Measurements from ENCODE around the gene LRRN2. TPM values are rescaled to one million over a fixed set of nuclear protein-coding genes. Genes with fewer than 3 reads are reported as not detected.

The LRRN2 gene
- total RNA-seq, 1 donor from 2014 or later = 12.8 TPM

- DNase-seq = no peak
Observed at GRCh38 chr1:204712708-204713430, 27.3 kb upstream of the LRRN2 start.

DNA sequence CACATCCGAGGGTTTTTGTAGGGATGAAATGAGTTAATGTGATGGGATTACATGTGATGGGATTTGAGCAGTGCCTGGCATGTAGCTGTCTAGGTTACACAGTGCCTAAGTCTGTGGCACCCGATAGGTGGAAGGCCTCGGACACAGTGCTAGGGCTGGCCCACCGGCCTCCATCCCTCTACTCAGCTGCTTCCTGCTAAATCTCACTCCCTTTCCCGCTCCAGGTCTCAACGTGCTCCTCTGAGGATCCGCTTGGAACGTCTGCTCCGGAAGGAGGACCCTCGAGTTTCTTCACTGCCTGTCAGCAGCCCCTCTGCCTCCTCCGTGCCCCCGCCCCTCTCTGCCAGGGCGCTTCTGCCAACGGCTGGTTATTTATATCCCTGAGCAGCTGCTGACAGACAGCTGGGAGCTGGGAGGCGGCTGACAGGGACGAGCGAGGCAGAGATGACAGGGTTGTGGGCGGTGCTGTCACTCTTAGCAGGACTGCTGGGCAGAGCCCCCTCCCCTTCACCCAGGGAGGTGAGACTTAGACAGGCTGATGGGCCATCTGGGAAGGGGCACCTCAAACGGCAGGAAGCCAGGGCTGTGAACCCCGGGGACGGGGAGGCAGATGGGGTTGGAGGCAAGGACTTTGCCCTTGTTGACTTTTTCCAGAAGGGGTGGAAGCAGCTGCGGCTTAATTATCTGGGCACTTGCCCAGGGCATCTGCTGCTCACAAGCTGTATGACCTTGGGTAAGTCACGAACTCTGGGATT, 26.6 kb upstream of the LRRN2 start:
- DNase-seq = peak; percentile 32

DNA sequence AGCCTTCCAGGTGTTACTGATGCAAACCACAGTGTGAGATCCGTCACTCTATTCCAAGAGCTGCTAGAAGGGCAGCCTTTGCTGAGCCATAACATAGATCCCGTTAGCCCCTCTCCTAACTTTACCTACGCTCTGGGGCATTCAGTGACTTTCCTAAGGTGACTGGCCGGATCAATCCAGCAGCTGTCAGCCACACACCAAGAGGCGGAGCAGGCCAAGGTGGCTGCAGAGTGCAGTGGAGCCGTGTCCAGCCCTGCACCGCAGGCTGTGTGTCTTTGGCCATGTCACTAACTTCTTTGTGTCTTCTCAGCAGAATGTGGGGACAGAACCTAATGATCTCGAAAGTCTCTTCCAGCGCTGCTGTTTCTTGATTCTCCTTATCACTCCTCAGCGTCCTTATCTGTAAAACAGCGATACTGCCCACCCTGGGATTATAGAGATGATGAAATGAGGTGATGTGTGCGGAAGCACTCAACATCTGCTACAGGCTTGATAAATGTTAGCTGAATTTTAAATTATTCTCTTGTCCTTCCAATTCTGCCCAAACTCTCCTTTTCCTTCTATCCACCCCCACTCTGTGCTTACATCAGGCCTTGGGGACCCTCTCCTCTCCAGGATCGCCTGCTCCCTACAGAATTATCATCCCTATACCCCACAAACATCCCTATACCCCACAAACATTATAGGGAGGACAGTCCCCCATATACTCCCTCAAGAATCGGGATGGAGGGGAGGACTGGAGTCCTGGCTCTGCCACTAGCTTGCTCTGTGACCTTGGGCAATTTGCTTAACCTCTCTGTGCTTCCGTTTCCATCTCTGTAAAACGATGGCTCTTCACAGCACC, 25.8 kb upstream of the LRRN2 start:
- DNase-seq = no peak

- DNase-seq = no peak
Observed at GRCh38 chr1:204709960-204710912, 24.7 kb upstream of the LRRN2 start.

DNA sequence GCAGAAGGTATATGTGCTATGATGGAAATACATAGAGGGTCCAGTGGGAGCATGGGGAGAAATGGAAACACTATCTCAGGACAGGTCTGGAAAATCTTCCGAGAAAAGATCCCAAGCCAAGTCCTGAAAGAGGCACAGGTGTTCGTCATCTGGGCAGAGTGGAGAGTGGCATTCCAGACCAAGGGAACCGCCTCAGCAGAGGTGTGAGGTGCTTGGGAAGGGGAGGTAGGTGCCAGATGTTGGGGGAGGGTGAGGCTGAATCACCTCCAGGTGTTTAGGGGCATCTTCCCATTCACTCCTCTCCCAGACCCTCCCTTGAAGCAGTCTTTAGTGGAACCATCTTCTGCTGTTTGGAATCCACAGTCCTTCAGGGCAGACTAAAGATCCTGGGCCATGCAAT, 23.5 kb upstream of the LRRN2 start:
- DNase-seq = no peak

DNA sequence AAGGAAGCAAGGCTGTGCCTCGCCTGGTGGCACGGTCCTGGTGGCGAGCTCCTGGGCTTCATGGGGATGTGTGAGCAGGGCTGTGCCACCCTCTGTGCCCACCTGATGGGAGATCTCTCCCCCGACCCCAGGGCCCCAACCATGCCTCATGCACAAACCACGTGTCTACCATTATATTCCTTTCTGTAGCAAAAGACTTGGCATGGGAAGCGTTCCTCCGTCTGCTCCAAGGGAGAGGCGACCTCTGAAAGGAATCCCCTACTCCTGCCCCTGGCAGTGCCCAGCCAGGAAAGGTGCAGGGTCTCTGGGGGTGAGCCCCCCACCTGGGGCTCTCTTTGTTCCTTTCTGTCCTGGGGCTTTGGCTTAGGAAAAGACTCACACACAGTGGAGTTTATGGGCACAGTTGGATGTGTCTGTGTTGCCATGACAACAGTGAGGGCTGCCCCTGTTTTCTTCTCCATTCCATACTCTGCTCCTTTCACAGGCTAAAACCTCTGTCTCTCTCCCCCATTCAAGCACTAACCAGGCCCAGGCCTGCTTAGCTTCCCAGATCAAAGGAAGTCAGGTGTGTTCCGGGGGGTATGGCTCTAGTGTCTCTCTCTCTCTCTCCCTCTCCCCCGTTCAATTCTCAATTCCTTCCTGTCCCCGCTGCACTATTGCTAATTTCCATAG, 21.4 kb upstream of the LRRN2 start:
- no peak for DNase-seq

DNA sequence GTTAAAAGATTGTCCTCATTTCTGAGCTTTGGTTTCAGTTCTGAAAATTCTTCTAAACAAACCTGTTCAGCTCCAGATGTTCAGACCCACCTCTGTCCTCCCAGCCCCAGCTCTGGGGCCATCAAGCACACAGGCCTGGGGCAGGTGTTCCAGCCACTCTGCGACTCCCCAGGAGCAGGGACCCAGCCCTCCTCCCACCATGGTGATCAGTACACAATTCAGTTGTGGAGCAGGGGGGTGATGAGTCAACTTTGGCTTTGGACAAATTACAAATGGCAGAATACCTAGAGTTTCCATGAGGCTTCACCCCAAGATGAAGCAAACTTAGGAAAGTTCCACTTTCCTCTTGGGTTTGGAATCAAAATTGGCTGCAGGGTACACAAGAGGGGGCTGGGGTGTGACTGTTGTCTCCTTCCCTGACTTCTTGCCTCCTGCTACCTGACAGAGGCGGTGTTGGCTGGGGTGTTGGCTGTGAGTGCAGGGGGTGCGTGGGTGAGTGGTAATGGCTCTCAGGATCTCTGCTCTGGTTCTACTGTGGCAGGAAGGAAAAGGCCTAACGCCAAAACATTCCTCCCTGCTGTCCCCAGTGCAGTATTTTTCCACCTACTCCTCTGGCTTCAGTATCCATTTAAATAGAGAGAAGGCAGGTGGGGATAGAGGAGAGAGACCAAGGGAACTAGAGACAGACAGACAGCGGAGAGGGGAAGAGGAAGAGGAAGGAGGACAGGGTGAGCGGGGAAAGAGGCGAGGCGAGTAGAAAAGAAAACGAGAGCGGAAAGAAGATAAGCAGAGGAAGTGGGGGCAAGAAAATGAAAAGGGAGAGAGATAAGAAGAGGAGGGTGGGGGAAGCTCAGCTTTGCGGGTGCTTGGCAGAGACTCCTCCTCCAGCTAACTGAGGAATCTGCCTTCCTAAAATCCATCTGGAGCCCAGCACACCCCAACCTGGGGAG, 20.6 kb upstream of the LRRN2 start:
- DNase-seq = peak; percentile 46

- no peak for DNase-seq
Observed at GRCh38 chr1:204705493-204705811, 19.9 kb upstream of the LRRN2 start.

DNA sequence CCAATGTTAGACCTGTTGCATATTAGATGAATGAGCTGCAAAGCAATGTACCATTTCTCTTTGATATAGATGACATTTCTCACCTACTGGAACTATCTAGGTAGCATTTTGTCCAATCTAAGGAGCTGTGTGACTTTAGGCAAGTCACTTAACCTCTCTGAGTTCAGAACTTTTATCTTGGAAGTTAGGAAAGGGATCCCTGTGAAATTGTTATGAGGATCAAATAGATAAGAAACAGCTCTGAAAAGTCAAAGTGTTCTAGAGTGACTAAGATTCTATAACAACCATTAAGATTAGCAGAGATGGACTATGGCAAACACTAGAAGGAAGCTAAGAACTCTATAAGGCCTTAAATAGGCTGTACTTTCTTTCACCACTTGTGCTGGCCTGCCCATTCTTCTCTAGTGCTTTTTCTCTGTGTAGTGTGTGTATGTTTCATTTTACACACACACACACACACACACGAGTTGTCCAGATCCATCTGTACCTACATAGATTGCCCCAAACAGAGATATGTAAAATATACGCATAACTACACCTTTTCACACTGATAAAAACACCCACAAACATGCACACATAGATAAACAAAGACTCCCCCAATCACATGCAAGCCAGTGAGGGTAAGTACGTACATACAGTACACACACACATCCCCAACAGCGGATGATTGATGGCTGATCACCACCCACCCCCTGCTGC, 19.4 kb upstream of the LRRN2 start:
- no peak for DNase-seq

DNA sequence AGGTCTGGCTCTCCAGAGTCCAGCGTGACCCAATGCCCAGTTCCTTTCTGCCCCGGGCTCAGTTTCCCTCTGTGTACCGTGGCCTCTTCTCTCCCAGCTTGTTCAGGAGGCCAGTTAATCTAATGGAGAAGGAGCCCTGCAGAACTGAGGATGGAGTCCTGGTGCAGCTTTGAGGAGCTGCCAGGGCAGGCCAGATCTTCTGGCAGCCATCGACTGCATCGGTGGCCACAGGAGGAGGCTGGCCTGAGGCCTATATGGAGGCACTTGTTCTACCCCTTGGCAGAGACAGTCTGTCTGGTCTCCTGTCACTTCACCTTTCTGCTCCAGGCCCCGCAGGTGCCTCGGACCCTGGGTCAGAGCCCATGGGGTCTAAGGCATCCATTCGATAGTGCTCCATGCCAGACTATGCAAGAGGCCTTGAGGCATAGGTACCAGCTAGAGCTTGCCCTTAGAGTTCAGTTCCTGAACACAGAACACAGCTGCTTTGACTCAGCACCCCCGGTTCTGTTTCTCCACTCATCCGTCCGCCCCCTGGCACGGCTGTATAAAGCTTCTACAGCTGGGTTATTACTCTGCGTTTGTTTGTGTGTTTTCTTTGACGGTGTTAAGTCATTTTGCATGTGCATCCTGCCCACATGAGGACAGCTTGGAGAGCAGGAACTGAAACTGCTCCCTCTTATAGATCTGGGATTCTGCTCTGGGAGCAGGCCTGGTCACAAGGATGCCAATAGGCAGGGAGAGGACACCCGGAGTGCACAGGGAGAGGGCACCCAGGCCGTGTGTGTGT, 18.5 kb upstream of the LRRN2 start:
- no peak for DNase-seq

DNA sequence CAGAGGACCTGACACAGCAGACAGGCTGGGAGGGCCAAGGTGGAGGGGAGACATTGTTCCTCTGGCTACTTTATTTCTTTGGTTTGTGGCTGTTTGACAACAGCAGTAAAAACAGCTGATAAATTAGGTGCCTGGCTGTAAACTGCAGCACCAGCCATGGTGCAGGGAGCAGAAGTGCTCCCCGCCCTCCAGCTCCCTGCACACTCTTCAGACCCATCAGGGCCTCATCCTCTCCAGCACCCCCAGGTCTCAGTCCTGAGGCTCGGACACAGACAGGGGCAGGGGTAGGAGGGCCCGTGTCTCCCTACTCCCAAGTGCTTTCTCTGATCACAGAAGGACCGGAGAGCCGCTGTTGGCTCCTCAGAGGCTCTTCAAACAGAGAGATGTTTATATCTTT, 17.7 kb upstream of the LRRN2 start:
- no peak for DNase-seq

GRCh38 chr1:204702552-204703267, 17.2 kb upstream of the LRRN2 start:
- no peak for DNase-seq

DNA sequence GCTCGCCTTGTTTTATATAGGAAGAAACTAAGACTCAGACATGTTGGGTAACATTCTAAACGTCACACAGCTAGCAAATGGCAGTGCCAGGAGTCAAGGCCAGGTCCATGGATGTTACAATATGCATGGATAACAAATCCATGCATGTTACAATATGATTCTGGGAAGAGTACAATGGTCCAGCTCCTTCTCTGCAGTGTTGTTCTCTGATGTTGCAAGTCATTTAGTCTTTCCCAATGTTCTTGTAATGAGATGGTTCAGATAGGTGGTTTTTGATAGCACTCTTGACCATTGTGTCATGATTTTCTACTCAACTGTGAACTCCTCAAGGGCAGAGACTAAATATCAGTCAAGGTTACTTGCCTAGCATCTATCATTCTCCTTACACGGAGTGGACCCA, 15.7 kb upstream of the LRRN2 start:
- DNase-seq = no peak

DNA sequence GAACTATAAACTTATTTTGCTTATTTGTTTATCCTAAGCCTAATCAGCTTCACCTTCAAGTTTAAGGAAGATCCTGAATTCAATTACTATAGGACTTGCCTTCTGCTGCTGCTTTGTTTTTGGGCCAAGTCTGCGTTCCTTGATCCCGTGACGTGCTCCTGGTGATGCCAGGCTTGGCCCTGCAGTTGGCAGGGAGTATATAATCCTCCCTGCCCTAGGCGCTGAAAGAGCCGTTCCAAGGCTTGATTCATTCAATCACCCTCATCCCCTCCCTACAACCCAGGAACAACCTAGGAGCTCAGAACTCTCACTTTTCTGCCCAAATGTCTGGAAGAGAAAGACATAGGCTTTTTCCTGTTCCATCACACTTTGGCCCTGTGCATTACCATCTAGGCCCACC, 12.4 kb upstream of the LRRN2 start:
- no peak for DNase-seq

GRCh38 chr1:204696606-204697005, 11.1 kb upstream of the LRRN2 start:
- DNase-seq = no peak

GRCh38 chr1:204695692-204696091, 10.2 kb upstream of the LRRN2 start:
- DNase-seq = no peak

- DNase-seq = no peak
Observed at GRCh38 chr1:204694145-204694544, 8.6 kb upstream of the LRRN2 start.

DNA sequence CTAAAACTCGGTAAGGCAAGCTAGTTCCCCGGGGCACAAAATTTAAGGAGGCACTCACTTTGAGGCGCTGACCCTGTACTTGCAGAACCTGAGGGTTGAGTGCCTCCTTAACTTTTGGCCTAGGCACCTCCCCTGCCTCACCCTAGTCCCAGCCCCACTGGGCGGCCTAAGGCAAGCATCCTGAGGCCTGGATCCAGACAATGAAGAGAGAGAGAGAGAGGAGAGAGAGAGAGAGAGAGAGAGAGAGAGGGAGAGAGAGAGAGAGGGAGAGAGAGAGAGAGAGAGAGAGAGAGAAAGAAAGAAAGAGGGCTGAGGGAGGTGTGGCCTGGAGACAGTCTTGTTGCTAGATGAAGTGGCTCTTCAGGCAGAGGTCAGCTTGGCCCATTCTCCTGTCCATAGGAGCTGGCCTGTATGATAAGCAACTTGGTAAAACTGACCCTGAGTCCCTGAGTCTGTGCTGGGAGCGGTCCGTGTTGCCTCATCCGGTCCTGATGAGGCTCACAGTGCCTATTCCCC, 7.4 kb upstream of the LRRN2 start:
- DNase-seq = no peak
